Endothelial cell of umbilical vein (primary cell): Measurements from ENCODE around the gene ARHGAP29. TPM values are rescaled to one million over a fixed set of nuclear protein-coding genes. Genes with fewer than 3 reads are reported as not detected.

Experiments used
- BruUV-seq: library from RNA; stranded (reverse); fragments of 400-500 nt; replicated peaks from 2 replicates; lab custom pipeline; 2021; lab: Mats Ljungman, UMichigan
- CTCF ChIA-PET: fragments of 300-600, 350-600 bp; sonication (Branson Sonifier 250); formaldehyde crosslinking; loops from one replicate; lab custom pipeline; 2021; ENCODE audit warnings: antibody characterized with exemption, inconsistent platforms; lab: Charles Lee
- POLR2A ChIA-PET: fragments of 300-600, 350-600 bp; sonication (Branson Sonifier 250); formaldehyde crosslinking; loops from one replicate; lab custom pipeline; 2021; ENCODE audit warnings: antibody characterized with exemption, inconsistent platforms; lab: Charles Lee
- DNase-seq: peaks from one replicate; pipeline ENCODE4 v3.0.0-alpha.2; 2011; ENCODE audit warnings: low read depth, low spot score
- FAIRE-seq: peaks from 2 replicates; lab custom pipeline; 2011; peaks lifted over from hg19 to GRCh38; lab: Jason Lieb, UNC
- H2AFZ ChIP-seq: 2 replicates; pipeline ENCODE4 v1.6.0; 2012; ENCODE audit warnings: low read depth, low read length, control low read depth, inconsistent platforms
- H3K27ac ChIP-seq: 2 replicates; pipeline ENCODE4 v1.5.1; 2011; ENCODE audit warnings: low read depth, mild to moderate bottlenecking, control low read depth, low read length, moderate library complexity; ENCODE audit not compliant: insufficient read depth
- H3K27me3 ChIP-seq, 2 experiments: 2 replicates each; pipeline versions ENCODE4 v1.6.0 to v1.6.1; 2011; ENCODE audit warnings: low read length in 2 of 2, mixed read lengths in 1 of 2; ENCODE audit not compliant: control insufficient read depth in 2 of 2, insufficient read depth in 2 of 2
- H3K36me3 ChIP-seq, 2 experiments: 2 replicates in 1 of 2; 3 replicates in 1 of 2; pipeline ENCODE4 v1.5.1; 2011; ENCODE audit warnings: low read length in 2 of 2, mild to moderate bottlenecking in 1 of 2, moderate library complexity in 1 of 2; ENCODE audit not compliant: control insufficient read depth in 2 of 2, insufficient read depth in 2 of 2; ENCODE audit errors: extremely low read depth in 1 of 2
- H3K4me1 ChIP-seq: 3 replicates; pipeline ENCODE4 v1.5.1; 2011; ENCODE audit warnings: mild to moderate bottlenecking, low read length; ENCODE audit not compliant: control insufficient read depth, insufficient read depth; ENCODE audit errors: extremely low read depth
- H3K4me2 ChIP-seq: 2 replicates; pipeline ENCODE4 v1.6.1; 2011; ENCODE audit warnings: low read length, control low read depth, mixed read lengths; ENCODE audit not compliant: insufficient read depth
- H3K4me3 ChIP-seq, 3 experiments: fragments of 200-600 bp in 1 of 3; sonication (generic), shearing (Covaris generic) in 1 of 3; replicated peaks in 1 of 3; 2 replicates each; pipeline ENCODE4 v1.5.1; 2011 to 2016; ENCODE audit warnings: control low read depth in 3 of 3, low read length in 3 of 3, mild to moderate bottlenecking in 2 of 3, inconsistent platforms in 1 of 3, low read depth in 1 of 3, moderate library complexity in 1 of 3; ENCODE audit not compliant: insufficient read depth in 1 of 3
- H3K79me2 ChIP-seq: 2 replicates; pipeline ENCODE4 v1.6.0; 2012; ENCODE audit warnings: low read length, inconsistent platforms; ENCODE audit not compliant: control insufficient read depth, insufficient read depth
- H3K9ac ChIP-seq: replicated peaks from 2 replicates; pipeline ENCODE3; 2011; ENCODE audit warnings: low read length, control low read depth; ENCODE audit not compliant: insufficient read depth; ENCODE audit errors: extremely low read depth
- H3K9me1 ChIP-seq: replicated peaks from 3 replicates; pipeline ENCODE4 v1.6.0; 2011; ENCODE audit warnings: mild to moderate bottlenecking, low read length; ENCODE audit not compliant: control insufficient read depth, insufficient read depth; ENCODE audit errors: extremely low read depth
- H3K9me3 ChIP-seq: replicated peaks from 2 replicates; pipeline ENCODE4 v1.5.1; 2012; ENCODE audit warnings: low read length, inconsistent platforms; ENCODE audit not compliant: control insufficient read depth, insufficient read depth
- H4K20me1 ChIP-seq: replicated peaks from 2 replicates; pipeline ENCODE3; 2011; ENCODE audit warnings: mild to moderate bottlenecking, low read length; ENCODE audit not compliant: control insufficient read depth, insufficient read depth; ENCODE audit errors: extremely low read depth
- EZH2 ChIP-seq: IDR thresholded peaks from 2 replicates; pipeline ENCODE4 v1.6.1; 2012; ENCODE audit warnings: borderline replicate concordance, low read depth, mild to moderate bottlenecking, moderate library complexity, low read length, inconsistent platforms; ENCODE audit not compliant: severe bottlenecking
- FOS ChIP-seq: IDR thresholded peaks from 2 replicates; pipeline ENCODE4 v1.6.1; 2011; ENCODE audit warnings: mild to moderate bottlenecking, low read length, moderate library complexity, borderline replicate concordance; ENCODE audit not compliant: insufficient read depth
- GATA2 ChIP-seq: IDR thresholded peaks from 2 replicates; pipeline ENCODE4 v1.7.0; 2011; ENCODE audit warnings: low read depth, mild to moderate bottlenecking, moderate library complexity, mixed read lengths, low read length; ENCODE audit not compliant: insufficient read length, insufficient read depth
- JUN ChIP-seq: IDR thresholded peaks from 2 replicates; pipeline ENCODE4 v1.6.1; 2011; ENCODE audit warnings: borderline replicate concordance, low read depth; ENCODE audit not compliant: insufficient read length, insufficient read depth
- MAX ChIP-seq: IDR thresholded peaks from 2 replicates; pipeline ENCODE4 v1.6.1; 2011; ENCODE audit not compliant: insufficient read depth, insufficient read length
- MYC ChIP-seq: IDR thresholded peaks from one replicate; pipeline ENCODE4 v1.6.1; 2011; ENCODE audit warnings: mild to moderate bottlenecking, low read depth, low read length
- POLR2A ChIP-seq: IDR thresholded peaks from 2 replicates; pipeline ENCODE4 v1.6.1; 2012; ENCODE audit warnings: low read depth, mild to moderate bottlenecking, control low read depth, low read length
- POLR2AphosphoS5 ChIP-seq: IDR thresholded peaks from 2 replicates; pipeline ENCODE4 v1.6.1; 2012; ENCODE audit warnings: low read depth, mild to moderate bottlenecking, control low read depth, low read length, moderate library complexity; ENCODE audit not compliant: insufficient read depth
- dilution Hi-C: fragments of 300-500 bp; cut with MboI; formaldehyde crosslinking; loops from one replicate; pipeline ENCODE4 v1.15.0; 2019; ENCODE audit warnings: low sequenced_read_pairs; ENCODE audit not compliant: extremely low pct_ligation_motif_present
- intact Hi-C: fragments of 100-400 bp; cut with micrococcal nuclease; formaldehyde crosslinking; loops from one replicate; pipeline ENCODE4 v1.10.0; 2022
- polyA plus RNA-seq, 4 experiments: library from polyadenylated mRNA; depleted of rRNA in 3 of 4; stranded (reverse) in 3 of 4; unstranded in 1 of 4; fragments of >200 nt; gene quantifications; 2 replicates each; pipeline versions ENCODE4 v1.2.1 to v1.2.3, GENCODE V29; 2011 to 2012; ENCODE audit warnings: missing spikeins in 1 of 4
- total RNA-seq: library from RNA; stranded (reverse); gene quantifications from 2 replicates; pipeline ENCODE4 v1.2.3, GENCODE V29; 2021
- TF ChIP-seq, protein P1 (sequence below), 2 donors: IDR thresholded peaks; 1 replicate in 1 of 2; 2 replicates in 1 of 2; pipeline ENCODE4 v1.5.1; 2011; ENCODE audit warnings: low read length in 2 of 2, mild to moderate bottlenecking in 2 of 2, moderate library complexity in 2 of 2, control low read depth in 1 of 2, inconsistent platforms in 1 of 2, low read depth in 1 of 2; ENCODE audit not compliant: insufficient read depth in 1 of 2; ENCODE audit errors: extremely low read depth in 1 of 2

Gene ARHGAP29
- total and polyA plus RNA-seq, 2 donors (not counting 3 experiments of a cell fraction or from before 2014, with no cell fraction given): 56.3 to 199 TPM

- dilution Hi-C loops: no loop called here
Observed at GRCh38 chr1:94202241-94202640, 35.1 kb downstream of the ARHGAP29 start.

More at GRCh38 chr1:94202241-94202640, 35.1 kb downstream of the ARHGAP29 start:
- no peaks in the 10 kb centered on the region for H3K27me3 ChIP-seq
- intact Hi-C loops: no loop called here
- peaks cover 89% of the 10 kb centered on the region for H3K79me2 ChIP-seq
- H3K27ac ChIP-seq: no peak overlapping the region
- no peaks in the 10 kb centered on the region for H3K9me1 ChIP-seq
- H3K9me3 ChIP-seq: no peaks in the 10 kb centered on the region
- BruUV-seq: no TSS peak
- FAIRE-seq (no peak), DNase-seq (no peak)
- H3K4me3 ChIP-seq: no peak overlapping the region
- TF ChIP-seq, protein P1, sequence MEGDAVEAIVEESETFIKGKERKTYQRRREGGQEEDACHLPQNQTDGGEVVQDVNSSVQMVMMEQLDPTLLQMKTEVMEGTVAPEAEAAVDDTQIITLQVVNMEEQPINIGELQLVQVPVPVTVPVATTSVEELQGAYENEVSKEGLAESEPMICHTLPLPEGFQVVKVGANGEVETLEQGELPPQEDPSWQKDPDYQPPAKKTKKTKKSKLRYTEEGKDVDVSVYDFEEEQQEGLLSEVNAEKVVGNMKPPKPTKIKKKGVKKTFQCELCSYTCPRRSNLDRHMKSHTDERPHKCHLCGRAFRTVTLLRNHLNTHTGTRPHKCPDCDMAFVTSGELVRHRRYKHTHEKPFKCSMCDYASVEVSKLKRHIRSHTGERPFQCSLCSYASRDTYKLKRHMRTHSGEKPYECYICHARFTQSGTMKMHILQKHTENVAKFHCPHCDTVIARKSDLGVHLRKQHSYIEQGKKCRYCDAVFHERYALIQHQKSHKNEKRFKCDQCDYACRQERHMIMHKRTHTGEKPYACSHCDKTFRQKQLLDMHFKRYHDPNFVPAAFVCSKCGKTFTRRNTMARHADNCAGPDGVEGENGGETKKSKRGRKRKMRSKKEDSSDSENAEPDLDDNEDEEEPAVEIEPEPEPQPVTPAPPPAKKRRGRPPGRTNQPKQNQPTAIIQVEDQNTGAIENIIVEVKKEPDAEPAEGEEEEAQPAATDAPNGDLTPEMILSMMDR (IDR thresholded peaks at IDR 0.05; ENCODE audit: extremely low read depth in 1 of 2, insufficient read depth in 1 of 2, low read depth in 1 of 2, low read length in 2 of 2): no peak
- no peak for TF ChIP-seq GATA2
- TF ChIP-seq POLR2AphosphoS5: no peak
- TF ChIP-seq FOS: no peak
- TF ChIP-seq EZH2: no peak
- no peak for TF ChIP-seq JUN
- no peak for TF ChIP-seq MYC
- no peak for TF ChIP-seq POLR2A
- no peak for TF ChIP-seq MAX
- H3K36me3 ChIP-seq: peaks cover 22 to 40% of the 10 kb centered on the region in 2 experiments
- CTCF ChIA-PET: interaction anchor here (0.8 to 5.0 kb wide), 5 partner anchors 9 to 157 kb away, joined by 3 to 24 read pairs (median 5); no protein-coding TSS in a partner anchor
- H4K20me1 ChIP-seq: peaks cover 6% of the 10 kb centered on the region
- H3K4me1 ChIP-seq: peaks cover 12% of the 10 kb centered on the region
- H3K9ac ChIP-seq: no peak overlapping the region
- POLR2A ChIA-PET: interaction anchor here (1.2 kb wide), 1 partner anchor 12 kb away, joined by 3 read pairs; no protein-coding TSS in a partner anchor
- no peak overlapping the region for H2AFZ ChIP-seq
- H3K4me2 ChIP-seq: no peak overlapping the region
